NCI-H1048 (cell line): ENCODE measurements around the gene BOLA2B.
"Not testable (repeated sequence)": the region's sequence is repeated elsewhere in the genome, so short reads cannot be mapped to it uniquely, and the experiment has no call there.

ENCODE experiments used
- DNase-seq: peaks from one replicate; lab custom pipeline; 2025; lab: John Stamatoyannopoulos, UW

The BOLA2B gene

DNA sequence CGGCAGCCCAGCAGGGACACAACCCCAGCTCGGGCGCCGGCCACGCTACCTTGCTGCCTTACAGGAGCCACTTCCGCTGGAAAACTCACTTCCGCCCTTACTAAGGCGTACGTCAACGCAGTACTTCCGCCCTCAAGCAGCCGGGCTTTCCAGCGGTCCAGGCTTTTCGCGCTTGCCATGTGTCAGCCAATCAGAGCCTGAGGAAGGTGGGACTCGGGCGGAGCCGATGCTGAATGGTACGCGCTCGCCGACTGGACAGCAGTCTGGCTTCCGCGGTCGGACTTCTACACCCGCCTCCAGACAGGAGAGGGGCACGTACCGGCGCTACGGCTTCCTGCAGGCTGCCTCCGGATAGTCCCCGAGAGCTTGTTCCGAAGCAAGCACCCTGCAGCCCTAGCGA lies at the start of gene BOLA2B, which contains the start of gene SLX1A:
TSS of gene BOLA2B (minus strand) at position 52 of the 400 bp plus-strand sequence. CDS start 71 bp downstream, outside the sequence.
TSS of gene SLX1A (plus strand) at position 261 of the 400 bp plus-strand sequence. CDS start 210 bp downstream, outside the sequence.
- DNase-seq: not testable (repeated sequence)

DNA sequence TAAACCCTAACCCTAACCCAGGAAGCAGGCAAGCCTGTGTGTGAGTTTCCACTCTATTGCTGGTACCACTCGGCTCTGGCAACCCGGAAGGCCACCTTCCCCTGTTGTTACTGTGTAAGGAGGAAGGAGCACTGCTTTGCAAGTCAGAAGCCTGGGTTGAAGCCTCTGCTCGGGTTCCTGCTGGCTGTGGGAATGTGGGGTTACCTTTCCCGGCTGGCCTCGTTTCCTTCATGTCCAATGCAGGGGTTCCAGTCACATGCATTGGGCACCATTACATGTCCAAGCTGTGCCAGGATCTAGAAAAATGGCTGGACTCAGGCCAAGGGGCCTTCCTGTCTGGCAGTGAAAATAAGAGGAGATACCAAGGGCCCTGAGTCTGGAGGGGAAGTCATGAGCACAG lies 23.6 kb upstream of the BOLA2B start:
- DNase-seq: not testable (repeated sequence)

DNA sequence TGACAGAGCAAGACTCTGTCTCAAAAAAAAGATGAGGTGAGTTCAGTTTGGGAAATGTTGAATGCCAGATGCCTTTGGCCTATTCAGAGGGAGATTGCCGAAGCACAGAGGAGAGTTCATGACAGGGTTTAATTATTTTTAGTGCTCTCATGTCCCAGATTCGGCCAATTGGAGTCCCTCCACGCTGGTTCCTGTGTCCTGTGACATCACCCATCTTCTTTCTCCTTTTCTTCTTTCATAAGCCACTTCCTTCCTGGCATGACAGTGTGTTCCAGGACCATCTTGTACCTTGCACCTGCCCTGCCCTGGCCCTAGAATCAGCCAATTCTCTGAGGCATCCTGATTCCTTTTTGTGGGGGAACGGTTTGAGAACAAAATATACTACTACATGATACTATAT lies 17.9 kb upstream of the BOLA2B start:
- DNase-seq: not testable (repeated sequence)

DNA sequence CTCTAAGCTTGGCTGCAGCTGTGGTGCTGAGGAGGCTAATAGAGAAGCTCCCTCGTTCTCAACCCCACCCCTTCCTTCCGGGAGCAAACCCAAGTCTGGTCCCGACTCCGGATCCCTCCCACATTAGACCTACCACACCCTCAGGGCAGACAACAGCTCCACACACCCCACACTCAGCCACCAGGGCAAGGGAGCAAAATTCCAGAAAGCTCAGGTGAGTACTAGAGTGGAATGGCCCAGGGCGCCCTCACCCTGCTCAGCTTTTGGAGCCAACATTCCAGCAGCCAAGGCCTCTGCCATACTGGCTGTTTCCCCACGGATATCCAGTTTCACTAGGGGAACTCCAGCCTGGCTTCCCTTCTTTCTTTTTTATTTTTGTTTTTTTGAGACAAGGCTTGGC lies 15.6 kb upstream of the BOLA2B start:
- not testable (repeated sequence) for DNase-seq

DNA sequence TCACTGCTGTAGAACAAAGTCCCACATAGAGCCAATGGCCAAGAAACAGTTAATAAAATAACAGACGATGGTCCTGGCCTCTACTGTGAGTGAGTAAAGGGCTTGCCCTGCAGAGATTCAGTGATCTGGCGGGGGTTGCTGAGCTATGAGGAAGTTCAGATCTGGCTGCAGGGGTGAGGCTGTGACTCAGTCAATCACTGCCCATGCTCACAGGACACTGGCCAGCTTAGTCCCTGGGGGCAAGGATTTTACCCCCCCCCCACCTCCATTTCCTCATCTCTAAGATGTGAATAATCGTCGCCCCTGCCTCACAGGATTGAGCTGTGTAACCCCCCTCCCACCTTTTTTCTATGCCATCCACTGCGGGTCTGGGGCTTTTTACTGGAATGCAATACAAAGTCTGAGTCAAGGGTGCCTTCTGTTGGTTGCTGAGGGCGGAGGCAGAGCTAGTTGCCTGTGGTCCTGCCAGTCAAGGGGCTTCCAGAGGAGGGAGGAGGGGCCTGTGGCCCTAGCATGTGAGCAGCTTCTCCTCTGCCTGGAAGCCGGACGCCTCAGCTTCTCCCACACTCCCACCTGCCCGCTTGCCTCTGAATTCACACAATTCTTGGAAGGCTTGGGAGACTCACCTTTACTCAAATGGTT lies 13.7 kb upstream of the BOLA2B start:
- DNase-seq: not testable (repeated sequence)

DNA sequence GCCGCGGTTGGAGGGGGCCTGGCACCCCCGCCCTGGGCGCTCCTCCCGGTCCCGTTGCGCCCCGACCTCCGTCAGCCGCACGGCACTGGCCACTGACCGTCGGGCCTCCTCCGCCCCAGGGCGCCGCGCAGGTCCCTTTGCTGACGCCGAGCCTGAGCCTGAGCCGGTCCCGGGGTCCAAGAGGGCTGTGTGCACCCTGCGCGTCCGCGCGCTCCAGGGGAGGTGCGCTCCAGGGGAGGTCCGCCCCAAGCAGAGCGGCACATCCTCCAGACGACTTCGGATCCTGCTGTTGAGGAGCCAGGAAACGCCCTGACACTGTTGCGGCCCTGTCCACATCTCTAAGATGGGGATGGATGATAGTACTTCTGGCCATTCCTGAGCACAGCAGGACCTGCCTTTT lies 12.8 kb upstream of the BOLA2B start:
- not testable (repeated sequence) for DNase-seq

DNA sequence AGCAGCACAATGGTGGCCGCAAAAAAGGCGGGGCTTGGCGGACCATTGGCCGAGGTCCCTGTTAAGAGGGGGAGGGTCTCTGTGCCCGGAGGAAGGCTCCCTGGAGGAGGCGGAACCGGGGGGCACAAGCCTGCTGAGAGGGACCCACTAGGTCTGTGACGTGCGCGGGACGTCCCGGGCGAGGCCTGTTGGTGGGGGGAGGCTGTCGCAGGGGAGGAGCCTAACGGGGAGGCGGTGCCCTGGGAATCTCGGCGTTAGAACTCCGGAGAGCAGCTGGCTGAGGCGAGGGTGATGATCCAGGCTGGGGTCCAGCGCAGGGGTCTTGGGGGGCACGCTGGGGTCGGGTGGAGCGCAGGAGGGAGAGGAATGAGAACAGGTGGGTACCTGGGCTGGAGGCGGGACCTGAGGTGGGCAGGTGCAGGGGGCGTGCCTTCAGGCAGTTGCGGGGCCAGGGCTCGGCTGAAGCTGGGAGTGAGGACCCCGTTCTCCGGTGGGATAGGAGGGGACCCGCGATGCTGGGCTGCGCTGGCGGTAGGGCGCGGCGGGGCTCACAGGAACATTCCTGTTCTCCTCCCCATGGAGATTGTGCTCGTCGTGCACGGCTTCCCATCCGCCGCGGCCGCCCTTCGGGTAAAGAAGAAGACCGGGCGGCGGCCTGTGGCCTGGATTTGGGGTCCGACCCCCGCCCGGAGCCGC lies 12.2 kb upstream of the BOLA2B start:
- DNase-seq: not testable (repeated sequence)

DNA sequence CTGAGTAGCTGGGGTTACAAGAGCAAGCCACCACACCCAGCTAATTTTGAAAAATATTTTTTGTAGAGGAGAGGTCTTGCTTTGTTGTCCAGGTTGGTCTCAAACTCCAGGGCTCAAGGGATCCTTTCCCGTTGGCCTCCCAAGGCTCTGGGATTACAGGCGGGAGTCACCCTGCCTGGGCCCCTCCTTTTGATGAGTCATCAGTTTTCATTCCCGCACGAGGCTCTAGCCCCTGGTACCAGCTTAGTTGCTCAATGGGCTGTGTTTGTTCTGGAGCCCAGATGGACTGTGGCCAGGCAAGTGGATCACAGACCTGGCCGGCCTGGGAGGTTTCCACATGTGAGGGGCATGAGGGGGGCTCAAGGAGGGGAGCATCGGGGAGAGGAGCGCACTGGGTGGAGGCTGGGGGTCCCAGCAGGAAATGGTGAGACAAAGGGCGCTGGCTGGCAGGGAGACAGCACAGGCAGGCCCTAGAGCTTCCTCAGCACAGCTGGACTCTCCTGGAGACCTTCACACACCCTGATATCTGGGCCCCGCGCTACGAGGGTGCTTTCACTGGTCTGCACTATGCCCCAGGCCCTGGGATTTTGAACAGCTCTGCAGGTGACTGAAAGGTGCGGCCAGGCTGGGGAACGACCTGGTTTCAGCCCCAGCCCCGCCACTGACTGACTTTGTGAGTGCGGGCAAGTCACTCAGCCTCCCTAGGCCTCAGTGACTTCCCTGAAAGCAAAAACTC lies 6.3 kb upstream of the BOLA2B start:
- DNase-seq: not testable (repeated sequence)

DNA sequence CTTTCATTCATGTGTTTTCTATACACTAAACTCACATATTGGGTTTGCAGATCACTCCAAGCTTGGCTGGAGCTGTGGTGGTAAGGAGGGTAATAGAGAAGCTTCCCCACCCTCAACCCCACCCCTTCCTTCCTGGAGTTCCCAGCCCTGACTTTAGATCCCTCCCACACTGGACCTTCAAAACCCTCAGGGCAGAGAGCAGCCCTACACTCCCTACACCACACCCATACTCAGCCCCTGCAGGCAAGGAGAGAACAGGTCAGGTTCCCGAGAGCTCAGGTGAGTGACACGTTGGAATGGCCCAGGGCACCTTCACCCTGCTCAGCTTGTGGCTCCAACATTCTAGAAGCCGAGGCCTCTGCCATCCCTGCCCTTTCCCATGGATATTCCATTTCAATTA lies 5.6 kb upstream of the BOLA2B start, which contains the start of gene SULT1A3:
TSS of gene SULT1A3 (plus strand) at position 207 of the 400 bp plus-strand sequence. CDS start 1,474 bp downstream, outside the sequence.
- DNase-seq: not testable (repeated sequence)

DNA sequence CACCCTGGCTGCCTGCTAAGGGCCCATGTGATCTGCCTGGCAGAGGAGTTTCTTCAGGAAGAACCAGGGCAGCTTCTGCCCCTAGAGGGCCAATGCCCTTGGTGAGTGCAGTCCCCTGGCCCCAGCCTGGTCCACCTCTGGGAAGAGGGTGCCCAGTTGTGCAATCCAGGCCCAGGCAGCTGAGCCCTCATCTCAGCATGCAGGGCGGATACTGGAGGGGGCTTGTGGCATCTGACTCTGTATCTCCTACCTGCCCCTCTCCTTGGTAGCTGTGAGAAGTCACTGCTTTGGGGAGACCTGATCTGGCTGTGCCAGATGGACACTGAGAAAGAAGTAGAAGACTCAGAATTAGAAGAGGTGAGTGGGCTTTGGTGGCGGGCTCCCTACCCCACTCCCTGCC lies 3.5 kb upstream of the BOLA2B start:
- not testable (repeated sequence) for DNase-seq

DNA sequence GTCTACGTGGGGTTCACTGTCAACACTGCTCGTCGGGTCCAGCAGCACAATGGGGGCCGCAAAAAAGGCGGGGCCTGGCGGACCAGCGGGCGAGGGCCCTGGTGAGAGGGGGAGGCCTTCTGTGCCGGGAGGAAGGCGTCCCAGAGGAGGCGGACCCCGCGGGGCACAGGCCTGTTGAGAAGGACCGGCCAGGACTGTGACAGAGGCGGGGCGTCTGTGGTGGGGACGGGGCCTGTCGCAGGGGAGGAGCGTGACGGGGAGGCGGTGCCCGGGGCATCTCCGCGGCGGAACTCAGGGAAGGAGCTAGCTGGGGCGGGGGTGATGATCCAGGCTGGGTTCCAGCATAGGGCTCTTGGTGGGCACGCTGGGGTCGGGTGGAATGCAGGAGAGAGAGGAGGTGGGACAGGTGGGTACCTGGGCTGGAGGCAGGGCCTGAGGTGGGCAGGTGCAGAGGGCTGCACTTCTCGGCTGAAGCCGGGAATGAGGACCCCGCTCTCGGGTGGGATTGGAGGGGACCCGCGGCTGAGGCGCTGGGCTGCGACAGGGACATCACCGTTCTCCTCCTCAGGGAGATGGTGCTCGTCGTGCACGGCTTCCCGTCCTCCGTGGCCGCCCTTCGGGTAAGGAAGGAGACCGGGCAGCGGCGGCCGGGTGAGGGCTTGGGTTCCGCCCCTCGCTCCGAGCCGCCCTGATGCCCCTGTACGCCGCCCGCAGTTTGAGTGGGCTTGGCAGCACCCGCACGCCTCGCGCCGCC lies 883 bp upstream of the BOLA2B start:
- DNase-seq: not testable (repeated sequence)

DNA sequence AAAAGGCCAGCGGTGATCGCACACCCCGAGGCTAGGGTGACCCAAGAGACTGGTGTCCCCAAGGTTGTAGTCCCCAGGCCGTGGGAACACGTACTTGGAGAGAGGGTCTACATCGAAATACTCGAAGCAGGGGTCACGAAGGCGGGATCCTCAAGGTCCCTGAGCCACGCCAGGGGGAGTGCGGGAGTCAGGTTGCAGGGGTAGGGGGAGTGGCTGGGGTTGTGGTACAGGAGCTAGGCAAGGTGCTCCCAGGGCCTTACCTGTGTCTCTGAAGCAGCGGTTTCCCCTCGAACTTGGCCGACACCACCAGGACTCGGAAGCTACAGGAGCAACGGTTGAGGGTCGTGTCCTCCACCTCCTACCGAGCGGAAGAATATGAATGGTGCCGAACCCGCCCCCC lies 368 bp downstream of the BOLA2B start:
- not testable (repeated sequence) for DNase-seq

DNA sequence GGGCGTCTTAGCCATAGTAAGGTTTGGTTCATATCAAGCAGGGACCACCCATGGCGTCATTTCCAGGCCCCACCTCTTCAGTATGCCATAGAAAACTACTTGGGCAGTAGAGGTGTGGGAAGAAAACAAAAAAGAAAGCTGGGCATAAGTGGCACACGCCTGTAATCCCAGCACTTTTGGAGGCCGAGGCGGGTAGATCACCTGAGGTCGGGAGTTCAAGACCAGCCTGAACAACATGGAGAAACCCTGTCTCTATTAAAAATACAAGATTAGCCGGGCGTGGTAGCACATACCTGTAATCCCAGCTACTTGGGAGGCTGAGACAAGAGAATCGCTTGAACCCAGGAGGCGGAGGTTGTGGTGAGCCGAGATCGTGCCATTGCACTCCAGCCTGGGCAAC lies 2.3 kb downstream of the BOLA2B start:
- not testable (repeated sequence) for DNase-seq

DNA sequence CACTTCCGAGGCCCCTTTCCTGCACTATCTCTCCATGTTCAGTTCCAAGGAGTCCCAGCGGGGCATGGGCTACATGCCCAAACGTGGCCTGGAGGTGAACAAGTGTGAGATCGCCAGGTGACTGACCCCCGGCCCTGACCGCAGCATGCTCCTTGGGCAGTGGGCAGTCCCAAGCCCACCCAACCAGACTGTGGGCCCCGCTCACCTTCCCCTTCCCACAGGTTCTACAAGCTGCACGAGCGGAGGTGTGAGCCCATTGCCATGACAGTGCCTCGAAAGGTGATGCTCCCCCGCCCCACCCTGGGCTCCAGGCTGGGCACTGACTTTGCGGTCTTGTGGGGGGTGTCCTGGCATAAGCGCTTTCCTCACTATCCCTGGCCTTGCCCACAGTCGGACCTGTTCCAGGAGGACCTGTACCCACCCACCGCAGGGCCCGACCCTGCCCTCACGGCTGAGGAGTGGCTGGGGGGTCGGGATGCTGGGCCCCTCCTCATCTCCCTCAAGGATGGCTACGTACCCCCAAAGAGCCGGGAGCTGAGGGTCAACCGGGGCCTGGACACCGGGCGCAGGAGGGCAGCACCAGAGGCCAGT lies 5.4 kb downstream of the BOLA2B start:
- no peak for DNase-seq

DNA sequence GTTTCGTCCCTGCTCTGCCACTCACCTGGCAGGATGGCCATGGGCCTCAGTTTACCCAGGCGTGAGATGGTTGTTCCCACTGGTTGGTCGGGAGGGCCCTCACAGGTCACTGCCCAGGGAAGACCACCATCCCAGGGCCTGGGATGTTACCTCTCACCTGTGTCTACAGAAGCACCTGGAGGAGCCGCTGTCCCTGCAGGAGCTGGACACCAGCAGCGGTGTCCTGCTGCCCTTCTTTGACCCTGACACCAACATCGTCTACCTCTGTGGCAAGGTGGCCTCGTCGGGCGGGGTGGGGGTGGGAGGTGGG lies 6.0 kb downstream of the BOLA2B start:
- DNase-seq: no peak

DNA sequence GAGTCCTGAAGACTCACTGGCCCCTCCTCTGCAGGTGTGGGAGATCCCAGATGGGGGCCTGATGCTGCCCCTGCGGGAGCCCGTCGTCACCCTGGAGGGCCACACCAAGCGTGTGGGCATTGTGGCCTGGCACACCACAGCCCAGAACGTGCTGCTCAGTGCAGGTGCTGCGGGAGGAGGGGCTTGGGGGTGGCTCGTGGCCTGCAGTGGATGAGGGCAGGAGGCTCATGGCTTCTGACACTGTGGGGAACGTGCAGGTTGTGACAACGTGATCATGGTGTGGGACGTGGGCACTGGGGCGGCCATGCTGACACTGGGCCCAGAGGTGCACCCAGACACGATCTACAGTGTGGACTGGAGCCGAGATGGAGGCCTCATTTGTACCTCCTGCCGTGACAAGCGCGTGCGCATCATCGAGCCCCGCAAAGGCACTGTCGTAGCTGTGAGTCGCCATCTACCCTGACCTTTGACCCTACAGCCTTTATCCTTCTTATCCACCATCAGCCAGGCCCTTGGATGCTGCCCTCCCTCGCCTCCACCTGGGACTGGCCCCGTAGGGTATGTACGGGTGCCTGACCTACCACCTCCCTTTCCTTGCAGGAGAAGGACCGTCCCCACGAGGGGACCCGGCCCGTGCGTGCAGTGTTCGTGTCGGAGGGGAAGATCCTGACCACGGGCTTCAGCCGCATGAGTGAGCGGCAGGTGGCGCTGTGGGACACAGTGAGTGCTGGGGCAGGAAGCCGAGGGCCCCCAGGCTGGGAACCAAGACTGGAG lies 6.5 kb downstream of the BOLA2B start:
- DNase-seq: no peak

DNA sequence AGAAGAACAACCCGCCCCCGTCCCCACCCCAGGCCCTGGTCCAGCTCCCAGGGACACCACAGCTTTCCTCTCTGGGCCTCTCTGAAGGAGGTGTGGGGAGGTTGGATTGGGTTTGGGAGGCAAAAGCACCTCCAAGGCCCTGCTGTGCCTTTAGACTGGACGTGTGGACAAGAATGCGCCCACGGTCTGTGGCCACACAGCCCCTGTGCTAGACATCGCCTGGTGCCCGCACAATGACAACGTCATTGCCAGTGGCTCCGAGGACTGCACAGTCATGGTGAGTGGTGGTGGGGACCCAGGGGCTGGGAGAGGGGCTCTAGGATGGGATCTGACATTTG lies 7.1 kb downstream of the BOLA2B start:
- DNase-seq: no peak

DNA sequence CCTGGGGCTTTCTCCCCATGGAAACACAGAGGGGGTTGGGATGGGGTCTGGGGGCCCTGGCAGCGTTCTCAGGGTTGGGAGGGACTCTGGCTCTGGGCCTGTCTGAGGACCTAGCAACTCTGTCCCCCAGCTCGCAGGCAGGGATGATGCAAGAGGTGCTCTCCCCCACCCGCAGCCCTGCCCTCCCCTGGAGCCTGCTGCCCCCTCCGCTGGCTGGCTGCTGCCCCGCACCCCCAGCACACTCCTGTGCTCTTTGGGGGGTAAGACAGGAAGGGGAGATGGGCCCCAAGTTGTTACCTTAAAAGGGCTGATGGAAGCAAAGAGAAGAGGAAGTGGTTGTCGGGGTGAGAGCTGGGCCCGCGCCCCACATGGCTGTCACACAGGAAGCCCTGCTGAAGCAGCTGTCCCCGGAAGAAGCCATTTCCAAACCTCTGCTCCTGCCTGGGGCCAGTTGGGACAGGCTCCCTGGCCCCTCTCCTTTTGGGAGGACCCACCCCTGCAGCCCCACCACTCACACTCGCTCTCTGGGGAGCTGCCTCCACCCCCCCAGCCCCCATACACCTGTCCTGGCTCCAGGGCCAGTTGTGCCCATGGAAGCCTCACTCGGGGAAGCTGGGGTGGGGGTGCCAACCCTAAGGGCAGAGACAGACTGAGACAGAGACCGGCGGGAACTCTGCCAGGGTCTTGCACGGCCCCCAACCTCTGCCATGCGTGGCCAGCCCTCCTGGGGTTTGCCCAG lies 7.6 kb downstream of the BOLA2B start:
- no peak for DNase-seq

DNA sequence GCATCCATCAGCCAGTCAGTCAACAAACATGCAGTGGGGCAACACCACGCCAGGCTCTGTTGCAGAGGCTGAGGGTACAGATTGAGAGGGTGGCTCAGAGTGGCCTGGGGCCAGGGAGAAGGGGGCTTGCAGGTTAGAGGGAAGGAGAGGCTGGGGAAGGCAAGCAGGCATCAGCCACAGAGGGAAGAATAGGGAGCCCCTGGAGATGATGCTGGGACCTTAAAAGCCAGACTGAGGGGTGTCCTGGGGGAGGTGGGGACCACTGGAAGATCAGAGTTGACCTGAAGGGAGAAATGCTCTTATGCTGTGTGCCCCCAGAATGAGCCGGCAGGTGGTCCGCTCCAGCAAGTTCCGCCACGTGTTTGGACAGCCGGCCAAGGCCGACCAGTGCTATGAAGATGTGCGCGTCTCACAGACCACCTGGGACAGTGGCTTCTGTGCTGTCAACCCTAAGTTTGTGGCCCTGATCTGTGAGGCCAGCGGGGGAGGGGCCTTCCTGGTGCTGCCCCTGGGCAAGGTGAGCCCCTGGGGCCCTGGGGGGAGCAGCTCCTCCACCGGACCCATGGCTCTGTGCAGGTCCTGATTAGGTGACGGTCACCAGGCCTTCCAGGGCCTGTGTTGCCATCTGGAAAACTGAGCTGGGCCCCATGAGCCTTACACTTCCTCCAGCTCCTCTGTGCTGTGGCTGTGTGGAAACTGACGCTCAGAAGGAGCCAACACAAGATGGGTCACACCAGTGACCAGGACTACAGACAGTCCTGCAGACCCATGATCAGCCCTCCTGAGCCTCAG lies 8.4 kb downstream of the BOLA2B start:
- DNase-seq: no peak
